ENCODE measurements around the gene ZBTB25. TPM values are rescaled to one million over a fixed set of nuclear protein-coding genes. Genes with fewer than 3 reads are reported as not detected.

ZBTB25 gene
- total RNA-seq, 1 experiment from 2014 or later, result 4.0 TPM

- Histone ChIP-seq H3K79me2 (ENCODE audit: low read length) (peaks cover 88% of the 10 kb centered on the region), H3K27me3 (ENCODE audit: low read length) (no peaks in the 10 kb centered on the region), H3F3A (ENCODE audit: low read length, unreplicated experiment) (peaks cover 6% of the 10 kb centered on the region), H3K9me3 (ENCODE audit: low read length) (no peaks in the 10 kb centered on the region), H3K4me3 (ENCODE audit: low read length) (peak overlapping the region; percentile 82), H3K4me1 (ENCODE audit: insufficient read depth, low read length) (peaks cover 49% of the 10 kb centered on the region), H3K9me2 (replicated peaks; ENCODE audit: low read length) (no peaks in the 10 kb centered on the region), H3K9ac (ENCODE audit: low read length) (peak overlapping the region; percentile 88), H2AFZ (ENCODE audit: low read length) (peak overlapping the region; percentile 93), H3K36me3 (ENCODE audit: low read depth, low read length) (no peaks in the 10 kb centered on the region), H3K27ac (ENCODE audit: low read length) (peak overlapping the region; percentile 89), H3K4me2 (ENCODE audit: low read length) (peak overlapping the region; percentile 97), H4K20me1 (ENCODE audit: low read length) (peaks cover 43% of the 10 kb centered on the region)
- intact Hi-C loops (cut with micrococcal nuclease), result loop anchor here (1.0 to 10.0 kb wide), 3 partner anchors 107 to 253 kb away; no protein-coding TSS in a partner anchor
- TSS peak; percentile 49 for BruUV-seq (replicated peaks)
- ATAC-seq (peak; percentile 43), DNase-seq (peak; percentile 89)
- TF ChIP-seq EZH2 (IDR thresholded peaks at IDR 0.05; ENCODE audit: low read length, unreplicated experiment) (no peak), CTCF (conservative IDR thresholded peaks at IDR 0.05; ENCODE audit: low read depth, low read length) (no peak), EZH2phosphoT487 (IDR thresholded peaks at IDR 0.05; ENCODE audit: borderline replicate concordance, low read length) (no peak)
- CTCF ChIA-PET, result interaction anchor here (0.6 to 1.1 kb wide), 5 partner anchors 15 to 215 kb away, joined by 3 to 7 read pairs (median 4); partner anchors contain the start of gene HSPA2
- POLR2A ChIA-PET (ENCODE audit: unreplicated experiment), result interaction anchor here (0.6 to 1.3 kb wide), 6 partner anchors 16 to 124 kb away, joined by 3 to 25 read pairs (median 4); no protein-coding TSS in a partner anchor
These were observed 1.5 kb upstream of the ZBTB25 start for GRCh38 chr14:64504897-64505794.

GRCh38 chr14:64504310-64504896, 765 bp upstream of the ZBTB25 start, which contains the start of gene ZBTB1:
Gene ZBTB1 (plus strand): TSS chr14:64504770. CDS start chr14:64521505, 16,735 bp downstream.
- peak within 1 kb of the TSS; percentile 93 for H2AFZ ChIP-seq (ENCODE audit: low read length)
- intact Hi-C loops (cut with micrococcal nuclease), result loop anchor here (5.0 to 10.0 kb wide), 2 partner anchors 108 to 160 kb away; no protein-coding TSS in a partner anchor
- no peaks in the 10 kb centered on the region for H3K9me3 ChIP-seq (ENCODE audit: low read length)
- peak; percentile 81 for DNase-seq
- H3K4me2 ChIP-seq (ENCODE audit: low read length), result peak within 1 kb of the TSS; percentile 97
- BruUV-seq (replicated peaks), result no TSS peak
- ATAC-seq, result peak; percentile 38
- H3K4me1 ChIP-seq (ENCODE audit: insufficient read depth, low read length), result peaks cover 49% of the 10 kb centered on the region
- no peaks in the 10 kb centered on the region for H3K27me3 ChIP-seq (ENCODE audit: low read length)
- peaks cover 6% of the 10 kb centered on the region for H3F3A ChIP-seq (ENCODE audit: low read length, unreplicated experiment)
- peaks cover 39% of the 10 kb centered on the region for H4K20me1 ChIP-seq (ENCODE audit: low read length)
- H3K9ac ChIP-seq (ENCODE audit: low read length), result peak within 1 kb of the TSS; percentile 88
- ChIA-PET CTCF (interaction anchor here (0.6 to 1.1 kb wide), 5 partner anchors 15 to 215 kb away, joined by 3 to 7 read pairs (median 4); partner anchors contain the start of gene HSPA2), POLR2A (ENCODE audit: unreplicated experiment) (interaction anchor here (0.6 to 1.3 kb wide), 9 partner anchors 11 to 1510 kb away, joined by 5 to 53 read pairs (median 17); no protein-coding TSS in a partner anchor)
- H3K36me3 ChIP-seq (ENCODE audit: low read depth, low read length), result no peaks in the 10 kb centered on the region
- TF ChIP-seq EZH2phosphoT487 (IDR thresholded peaks at IDR 0.05; ENCODE audit: borderline replicate concordance, low read length) (no peak), EZH2 (IDR thresholded peaks at IDR 0.05; ENCODE audit: low read length, unreplicated experiment) (no peak)
- peaks cover 87% of the 10 kb centered on the region for H3K79me2 ChIP-seq (ENCODE audit: low read length)
- H3K27ac ChIP-seq (ENCODE audit: low read length), result peak within 1 kb of the TSS; percentile 89
- peak within 1 kb of the TSS; percentile 82 for H3K4me3 ChIP-seq (ENCODE audit: low read length)
- no peaks in the 10 kb centered on the region for H3K9me2 ChIP-seq (replicated peaks; ENCODE audit: low read length)
